HG03354 (cell line): ENCODE results near the gene ADAM17.
"Not testable (repeated sequence)": the region's sequence is repeated elsewhere in the genome, so short reads cannot be mapped to it uniquely, and the experiment has no call there.

Experiments used
- ATAC-seq: cut with Tn5 transposase; IDR thresholded peaks from one replicate; pipeline ENCODE4 v1.9.1; 2021; ENCODE audit warnings: mild to moderate bottlenecking; ENCODE audit not compliant: unreplicated experiment, poor library complexity, severe bottlenecking

The ADAM17 gene

GRCh38 chr2:9555297-9556120 lies at the start of gene ADAM17:
ADAM17 (minus strand) TSS chr2:9555830; CDS start chr2:9555605, 225 bp downstream.
- ATAC-seq: peak; percentile 88

GRCh38 chr2:9602412-9602811 lies 46.8 kb upstream of the ADAM17 start:
- ATAC-seq: no peak

GRCh38 chr2:9601397-9601796 lies 45.8 kb upstream of the ADAM17 start:
- ATAC-seq: no peak

GRCh38 chr2:9599430-9599829 lies 43.8 kb upstream of the ADAM17 start:
- no peak for ATAC-seq

GRCh38 chr2:9596621-9597311 lies 41.1 kb upstream of the ADAM17 start:
- no peak for ATAC-seq

- no peak for ATAC-seq
Measured at GRCh38 chr2:9595746-9596145, 40.1 kb upstream of the ADAM17 start.

GRCh38 chr2:9595256-9595655 lies 39.6 kb upstream of the ADAM17 start:
- ATAC-seq: not testable (repeated sequence)

- ATAC-seq: peak; percentile 74
Measured at GRCh38 chr2:9594366-9595054, 38.9 kb upstream of the ADAM17 start.

- ATAC-seq: no peak
Measured at GRCh38 chr2:9593925-9594324, 38.3 kb upstream of the ADAM17 start.

GRCh38 chr2:9592699-9593098 lies 37.1 kb upstream of the ADAM17 start:
- ATAC-seq: no peak

GRCh38 chr2:9590641-9591040 lies 35.0 kb upstream of the ADAM17 start:
- no peak for ATAC-seq

GRCh38 chr2:9586465-9586864 lies 30.8 kb upstream of the ADAM17 start:
- no peak for ATAC-seq

- ATAC-seq: no peak
Measured at GRCh38 chr2:9585486-9585885, 29.9 kb upstream of the ADAM17 start.

GRCh38 chr2:9584902-9585301 lies 29.3 kb upstream of the ADAM17 start:
- ATAC-seq: not testable (repeated sequence)

GRCh38 chr2:9582624-9583023 lies 27.0 kb upstream of the ADAM17 start:
- no peak for ATAC-seq

GRCh38 chr2:9578467-9579235 lies 23.0 kb upstream of the ADAM17 start:
- no peak for ATAC-seq

- no peak for ATAC-seq
Measured at GRCh38 chr2:9574331-9574730, 18.7 kb upstream of the ADAM17 start.

GRCh38 chr2:9573840-9574239 lies 18.2 kb upstream of the ADAM17 start:
- no peak for ATAC-seq

- ATAC-seq: no peak
Measured at GRCh38 chr2:9573013-9573720, 17.5 kb upstream of the ADAM17 start.
